Measurements from ENCODE around the gene NIF3L1. TPM values are rescaled to one million over a fixed set of nuclear protein-coding genes. Genes with fewer than 3 reads are reported as not detected.

The NIF3L1 gene
- total and polyA plus RNA-seq, 2 of the 8 experiments (the other 6 are each of a cell fraction or from before 2014, with no cell fraction given), result 63.4 to 126 TPM

DNA sequence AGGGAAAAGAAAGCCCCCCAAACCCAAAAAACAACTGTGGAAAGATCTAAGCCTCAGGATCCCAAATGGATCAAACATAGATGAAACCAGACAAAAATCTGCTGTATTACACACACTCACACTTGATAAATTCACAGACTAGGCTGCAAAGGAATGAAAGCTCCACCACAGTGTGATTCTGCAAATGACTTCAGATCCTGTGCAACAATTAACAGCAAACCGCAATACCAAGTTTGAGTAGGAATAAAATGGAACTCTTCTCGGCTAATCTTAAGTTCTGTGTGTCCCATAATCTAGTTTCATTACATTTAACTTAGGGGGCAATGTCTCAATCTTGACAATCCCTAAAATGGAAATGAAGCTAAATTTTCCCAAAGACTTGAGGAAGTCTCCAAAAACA lies 36.6 kb upstream of the NIF3L1 start:
- Histone ChIP-seq H2BK20ac (ENCODE audit: low read length) (no peak overlapping the region), H3K27ac (ENCODE audit: low read depth, low read length) (no peak overlapping the region), H3K4ac (replicated peaks; ENCODE audit: insufficient read length, low read depth, low read length) (no peak overlapping the region), H2BK15ac (ENCODE audit: low read length) (no peak overlapping the region), H2BK5ac (ENCODE audit: low read depth, low read length) (no peak overlapping the region), H3K9me3 (ENCODE audit: insufficient read depth in 2 of 2, low read depth in 1 of 2, low read length in 1 of 2) (no peaks in the 10 kb centered on the region), H3K4me2 (ENCODE audit: insufficient read depth in 1 of 2, low read depth in 2 of 2, low read length in 2 of 2) (no peak overlapping the region), H2BK120ac (replicated peaks; ENCODE audit: low read depth, low read length) (no peak overlapping the region), H4K91ac (replicated peaks; ENCODE audit: insufficient read length, low read length) (no peak overlapping the region), H3K56ac (replicated peaks; ENCODE audit: insufficient read length, low read depth, low read length) (no peak overlapping the region), H3K18ac (ENCODE audit: extremely low read depth, low read length) (no peak overlapping the region), H3K23me2 (ENCODE audit: low read depth, low read length) (no peaks in the 10 kb centered on the region), H2BK12ac (ENCODE audit: low read depth, low read length) (no peak overlapping the region), H3K36me3 (ENCODE audit: control insufficient read depth in 2 of 4, insufficient read depth in 4 of 4, low read length in 3 of 4) (peaks cover 20 to 68% (median 47%) of the 10 kb centered on the region in 4 experiments), H3K14ac (ENCODE audit: insufficient read length) (no peak overlapping the region), H4K20me1 (replicated peaks in 1 of 2; ENCODE audit: control insufficient read depth in 1 of 2, insufficient read depth in 2 of 2, low read length in 2 of 2) (peaks cover 2% of the 10 kb centered on the region in 2 experiments), H2AFZ (ENCODE audit: low read length) (no peak overlapping the region), H3K79me1 (ENCODE audit: low read depth, low read length) (no peaks in the 10 kb centered on the region), H3K27me3 (replicated peaks in 1 of 4; ENCODE audit: control insufficient read depth in 3 of 4, extremely low read depth in 1 of 4, insufficient read depth in 3 of 4, low read length in 3 of 4) (no peaks in the 10 kb centered on the region), H2AK5ac (ENCODE audit: low read depth, low read length) (no peak overlapping the region), H3K23ac (ENCODE audit: insufficient read length) (no peak overlapping the region), H4K8ac (ENCODE audit: extremely low read depth, insufficient read depth, low read length) (no peak overlapping the region), H3K4me1 (replicated peaks in 1 of 4; ENCODE audit: control insufficient read depth in 3 of 4, insufficient read depth in 4 of 4, low read length in 3 of 4) (no peaks in the 10 kb centered on the region), H3K9ac (replicated peaks in 1 of 4; ENCODE audit: extremely low read depth in 1 of 4, low read depth in 3 of 4, low read length in 3 of 4) (no peak overlapping the region), H3K4me3 (ENCODE audit: extremely low read depth in 1 of 4, insufficient read depth in 2 of 4, low read depth in 3 of 4, low read length in 4 of 4) (no peak overlapping the region), H4K5ac (ENCODE audit: insufficient read length, low read depth, low read length) (no peak overlapping the region), H3K79me2 (ENCODE audit: control insufficient read depth in 1 of 2, insufficient read depth in 2 of 2, low read length in 2 of 2) (no peaks in the 10 kb centered on the region)
- TF ChIP-seq POU5F1 (IDR thresholded peaks at IDR 0.05; ENCODE audit: low read depth, low read length) (no peak), BACH1 (IDR thresholded peaks at IDR 0.05; ENCODE audit: low read length) (no peak), EGR1 (IDR thresholded peaks at IDR 0.05; ENCODE audit: borderline replicate concordance, low read depth, low read length) (no peak), ZNF274 (IDR thresholded peaks at IDR 0.05; ENCODE audit: borderline replicate concordance, extremely low read depth, low read length) (no peak), GTF2F1 (IDR thresholded peaks at IDR 0.05; ENCODE audit: borderline replicate concordance, low read depth, low read length) (no peak), CREB1 (IDR thresholded peaks at IDR 0.05) (no peak), JUND (IDR thresholded peaks at IDR 0.05; ENCODE audit: low read length) (no peak), BRCA1 (IDR thresholded peaks at IDR 0.05; ENCODE audit: low read depth, low read length) (no peak), KDM1A (IDR thresholded peaks at IDR 0.05; ENCODE audit: borderline replicate concordance, low read length) (no peak)
- ChIA-PET POLR2A (ENCODE audit: partially characterized antibody) (interaction anchor here (1.6 kb wide), 1 partner anchor 11 kb away, joined by 8 read pairs; the partner anchor contains the start of gene CLK1), CTCF (ENCODE audit: partially characterized antibody) (interaction anchor here (0.8 kb wide), 1 partner anchor 216 kb away, joined by 3 read pairs; no protein-coding TSS in a partner anchor)
- DNase-seq (ENCODE audit: low read depth in 1 of 2, low spot score in 2 of 2) (no peak), FAIRE-seq (no peak)
- whole genome bisulfite sequencing, 2 experiments (ENCODE audit: extremely low coverage in 1 of 2, insufficient coverage in 1 of 2, insufficient read length in 1 of 2, insufficient replicate concordance in 2 of 2, low coverage in 1 of 2, low lambda C conversion rate in 2 of 2, missing lambda C conversion rate in 1 of 2), result 91% methylated on average over 2 of the region's 2 CpGs; no CpG with 5 or more reads in 1 of the 2 experiments
